Effector memory CD4-positive, alpha-beta T cell (primary cell): ENCODE results near the gene MND1.

Experiments
- DNase-seq, 3 donors: peaks; one replicate each; pipeline ENCODE4 v3.0.0-alpha.2; 2020
- H3K27ac ChIP-seq: 2 replicates; pipeline ENCODE4 v1.7.0; 2013; ENCODE audit warnings: mild to moderate bottlenecking, low read length, moderate library complexity; ENCODE audit not compliant: insufficient read depth, poor library complexity, severe bottlenecking
- H3K27me3 ChIP-seq: replicated peaks from 2 replicates; pipeline ENCODE4 v1.7.0; 2013; ENCODE audit warnings: mild to moderate bottlenecking, low read length; ENCODE audit not compliant: insufficient read depth, control insufficient read depth, poor library complexity, severe bottlenecking
- H3K36me3 ChIP-seq: 2 replicates; pipeline ENCODE4 v1.7.0; 2013; ENCODE audit warnings: mild to moderate bottlenecking, low read length, moderate library complexity; ENCODE audit not compliant: control insufficient read depth, insufficient read depth
- H3K4me1 ChIP-seq: 2 replicates; pipeline ENCODE4 v1.7.0; 2013; ENCODE audit warnings: low read length, mild to moderate bottlenecking; ENCODE audit not compliant: control insufficient read depth, insufficient read depth, poor library complexity, severe bottlenecking
- H3K4me3 ChIP-seq: 2 replicates; pipeline ENCODE4 v1.7.0; 2013; ENCODE audit warnings: low read length, low read depth, mild to moderate bottlenecking; ENCODE audit not compliant: insufficient read depth, poor library complexity, severe bottlenecking
- H3K9me3 ChIP-seq: 2 replicates; pipeline ENCODE4 v1.7.0; 2013; ENCODE audit warnings: mild to moderate bottlenecking, low read length, moderate library complexity; ENCODE audit not compliant: control insufficient read depth

Gene MND1

GRCh38 chr4:153325558-153325957 is 18.9 kb upstream of the MND1 start:
- DNase-seq: no peak
- H3K27ac ChIP-seq: no peak overlapping the region
- no peak overlapping the region for H3K4me3 ChIP-seq
- no peaks in the 10 kb centered on the region for H3K27me3 ChIP-seq
- H3K9me3 ChIP-seq: no peaks in the 10 kb centered on the region
- no peaks in the 10 kb centered on the region for H3K36me3 ChIP-seq
- no peaks in the 10 kb centered on the region for H3K4me1 ChIP-seq

DNA sequence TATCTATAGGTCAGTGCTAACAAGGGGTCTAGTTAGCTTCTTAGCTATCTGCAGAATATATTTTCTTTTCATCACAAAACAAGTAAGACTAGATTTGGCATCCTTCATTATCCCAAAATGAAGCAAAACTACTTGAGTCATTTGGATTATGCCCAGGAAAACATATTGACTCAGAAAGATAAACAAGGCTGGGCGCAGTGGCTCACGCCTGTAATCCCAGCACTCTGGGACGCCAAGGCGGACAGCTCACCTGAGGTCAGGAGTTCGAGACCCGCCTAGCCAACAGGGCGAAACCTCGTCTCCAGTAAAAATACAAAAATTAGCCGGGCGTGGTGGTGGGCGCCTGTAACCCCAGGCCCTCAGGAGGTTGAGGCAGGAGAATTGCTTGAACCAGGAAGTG is 18.0 kb upstream of the MND1 start:
- no peaks in the 10 kb centered on the region for H3K27me3 ChIP-seq
- H3K4me1 ChIP-seq: no peaks in the 10 kb centered on the region
- no peak overlapping the region for H3K4me3 ChIP-seq
- H3K36me3 ChIP-seq: no peaks in the 10 kb centered on the region
- no peak for DNase-seq
- no peaks in the 10 kb centered on the region for H3K9me3 ChIP-seq
- no peak overlapping the region for H3K27ac ChIP-seq

- Histone ChIP-seq H3K36me3 (no peaks in the 10 kb centered on the region), H3K4me3 (no peak overlapping the region), H3K4me1 (no peaks in the 10 kb centered on the region), H3K27me3 (no peaks in the 10 kb centered on the region), H3K27ac (no peak overlapping the region), H3K9me3 (no peaks in the 10 kb centered on the region)
- no peak for DNase-seq
Observed at GRCh38 chr4:153327247-153327646, 17.2 kb upstream of the MND1 start.

DNA sequence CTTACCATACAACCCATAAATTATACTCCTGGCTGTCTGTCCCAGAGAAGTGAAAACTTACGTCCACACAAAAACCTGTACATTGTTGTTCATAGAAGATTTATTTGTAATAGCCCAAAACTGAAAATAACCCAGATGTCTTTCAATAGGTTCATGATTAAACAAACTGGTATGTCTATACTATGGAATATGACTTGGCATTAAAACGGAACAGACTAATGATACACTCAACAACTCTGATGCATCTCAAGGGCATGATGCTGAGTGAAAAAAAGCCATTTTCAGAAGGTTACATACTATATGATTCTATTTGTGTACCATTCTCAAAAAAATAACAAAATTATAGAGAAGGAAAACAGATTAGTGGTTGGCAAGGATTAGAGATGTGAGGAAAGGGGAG is 11.6 kb upstream of the MND1 start:
- no peak for DNase-seq
- H3K4me1 ChIP-seq: no peaks in the 10 kb centered on the region
- no peaks in the 10 kb centered on the region for H3K36me3 ChIP-seq
- H3K27ac ChIP-seq: no peak overlapping the region
- H3K27me3 ChIP-seq: no peaks in the 10 kb centered on the region
- H3K9me3 ChIP-seq: no peaks in the 10 kb centered on the region
- H3K4me3 ChIP-seq: no peak overlapping the region

- no peaks in the 10 kb centered on the region for H3K36me3 ChIP-seq
- H3K27me3 ChIP-seq: no peaks in the 10 kb centered on the region
- H3K4me3 ChIP-seq: no peak overlapping the region
- no peaks in the 10 kb centered on the region for H3K9me3 ChIP-seq
- no peak for DNase-seq
- H3K4me1 ChIP-seq: no peaks in the 10 kb centered on the region
- no peak overlapping the region for H3K27ac ChIP-seq
Observed at GRCh38 chr4:153333874-153334273, 10.6 kb upstream of the MND1 start.

DNA sequence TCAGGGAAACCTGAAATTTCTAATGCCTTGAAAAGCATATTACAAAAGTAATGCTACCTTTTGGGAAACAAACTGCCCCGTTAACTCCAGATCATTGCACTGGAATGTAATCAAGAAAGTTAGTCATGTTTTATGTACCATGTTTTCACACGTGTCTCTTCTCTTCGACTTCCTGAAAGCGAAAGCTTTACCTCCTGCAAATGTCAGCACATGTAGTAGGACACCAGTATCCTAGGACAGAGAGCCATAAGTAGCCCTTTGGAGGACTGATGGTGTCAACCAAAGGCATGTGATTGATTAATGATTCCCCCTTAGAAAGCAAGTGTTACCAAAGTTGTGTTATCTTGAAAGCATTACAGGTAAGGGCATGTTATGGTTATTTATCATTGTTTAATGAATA is 8.8 kb upstream of the MND1 start:
- no peaks in the 10 kb centered on the region for H3K9me3 ChIP-seq
- H3K4me3 ChIP-seq: no peak overlapping the region
- no peaks in the 10 kb centered on the region for H3K36me3 ChIP-seq
- H3K27ac ChIP-seq: no peak overlapping the region
- H3K27me3 ChIP-seq: no peaks in the 10 kb centered on the region
- DNase-seq: no peak
- H3K4me1 ChIP-seq: no peaks in the 10 kb centered on the region

GRCh38 chr4:153337686-153338085 is 6.8 kb upstream of the MND1 start:
- H3K36me3 ChIP-seq: no peaks in the 10 kb centered on the region
- no peak overlapping the region for H3K4me3 ChIP-seq
- H3K27ac ChIP-seq: no peak overlapping the region
- no peaks in the 10 kb centered on the region for H3K27me3 ChIP-seq
- no peaks in the 10 kb centered on the region for H3K9me3 ChIP-seq
- no peak for DNase-seq
- H3K4me1 ChIP-seq: no peaks in the 10 kb centered on the region

- Histone ChIP-seq H3K27ac (no peak overlapping the region), H3K9me3 (no peaks in the 10 kb centered on the region), H3K4me3 (no peak overlapping the region), H3K27me3 (no peaks in the 10 kb centered on the region), H3K4me1 (peaks cover 5% of the 10 kb centered on the region), H3K36me3 (no peaks in the 10 kb centered on the region)
- DNase-seq: no peak
Observed at GRCh38 chr4:153341575-153342090, 2.9 kb upstream of the MND1 start.

DNA sequence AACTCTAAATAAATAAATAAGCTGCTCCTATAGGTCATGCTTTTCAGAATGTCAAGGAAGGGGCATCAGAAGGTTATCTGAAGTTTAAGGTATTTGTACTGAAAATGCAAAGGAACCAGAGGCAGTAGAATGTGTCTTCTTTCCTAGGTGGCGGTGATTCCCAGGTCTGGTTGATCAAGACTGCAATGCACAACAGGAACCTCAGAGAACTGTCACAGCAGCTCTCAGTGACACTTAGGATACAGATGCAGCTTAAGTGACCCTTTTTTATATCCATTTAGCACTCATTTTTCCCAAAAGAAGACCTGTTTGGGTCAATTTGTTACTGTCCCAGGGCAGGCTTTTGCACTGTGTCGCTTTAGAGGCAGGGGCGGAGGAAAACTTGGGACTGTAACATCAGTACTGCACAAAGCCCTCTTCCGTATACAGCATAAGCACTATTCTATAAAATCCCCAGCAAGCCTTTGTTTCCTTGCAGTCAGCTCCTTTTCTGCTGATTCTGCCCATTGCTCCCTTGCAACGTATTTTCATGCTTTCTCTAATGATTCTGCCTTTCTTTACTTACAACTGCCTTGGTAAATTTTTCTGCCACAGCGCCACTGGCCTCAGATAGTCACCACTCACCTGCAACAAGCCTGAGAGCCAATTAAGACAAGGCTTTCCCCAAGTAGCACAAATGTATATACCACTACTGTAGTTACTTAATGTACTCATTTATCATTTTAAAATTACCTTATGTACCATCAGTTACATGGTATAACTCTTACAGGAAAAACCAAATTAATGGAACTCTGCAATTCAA is 1.5 kb upstream of the MND1 start:
- Histone ChIP-seq H3K36me3 (no peaks in the 10 kb centered on the region), H3K4me3 (no peak overlapping the region), H3K27ac (no peak overlapping the region), H3K27me3 (no peaks in the 10 kb centered on the region), H3K4me1 (peaks cover 5% of the 10 kb centered on the region), H3K9me3 (no peaks in the 10 kb centered on the region)
- no peak for DNase-seq

- peak overlapping the region; percentile 7 for H3K27ac ChIP-seq
- peak overlapping the region; percentile 91 for H3K4me3 ChIP-seq
- H3K36me3 ChIP-seq: no peaks in the 10 kb centered on the region
- DNase-seq: peak in 2 of 3 donors; percentile 18 to 24
- H3K9me3 ChIP-seq: no peaks in the 10 kb centered on the region
- no peaks in the 10 kb centered on the region for H3K27me3 ChIP-seq
- peaks cover 5% of the 10 kb centered on the region for H3K4me1 ChIP-seq
Observed at GRCh38 chr4:153345012-153345981, 809 bp downstream of the MND1 start.
